ENCODE results near the gene GRIP2.

GRIP2 gene

GRCh38 chr3:14488286-14489041 lies 51.7 kb downstream of the GRIP2 start:
- no peak overlapping the region for H3K4me3 ChIP-seq (ENCODE audit: low read depth in 1 of 2, low read length in 2 of 2)
- peaks cover 0 to 7% of the 10 kb centered on the region in 2 donors for H3K4me1 ChIP-seq (ENCODE audit: control insufficient read depth in 1 of 2, insufficient read depth in 2 of 2, low read length in 2 of 2)
- no peak overlapping the region for H3K9ac ChIP-seq (ENCODE audit: low read depth in 1 of 2, low read length in 2 of 2)
- H3K9me3 ChIP-seq (ENCODE audit: control insufficient read depth in 1 of 2, low read length in 2 of 2), result no peaks in the 10 kb centered on the region
- no peaks in the 10 kb centered on the region for H3K27me3 ChIP-seq (ENCODE audit: control insufficient read depth in 1 of 2, insufficient read depth in 2 of 2, low read length in 2 of 2)
- no peak overlapping the region for H3K27ac ChIP-seq (ENCODE audit: low read depth, low read length)
- H3K36me3 ChIP-seq (ENCODE audit: control insufficient read depth in 1 of 2, insufficient read depth in 2 of 2, low read length in 2 of 2), result peaks cover 13 to 33% of the 10 kb centered on the region in 2 donors

GRCh38 chr3:14487821-14488220 lies 52.3 kb downstream of the GRIP2 start:
- Histone ChIP-seq H3K4me1 (ENCODE audit: control insufficient read depth in 1 of 2, insufficient read depth in 2 of 2, low read length in 2 of 2) (peaks cover 0 to 7% of the 10 kb centered on the region in 2 donors), H3K36me3 (ENCODE audit: control insufficient read depth in 1 of 2, insufficient read depth in 2 of 2, low read length in 2 of 2) (peaks cover 13 to 39% of the 10 kb centered on the region in 2 donors), H3K9me3 (ENCODE audit: control insufficient read depth in 1 of 2, low read length in 2 of 2) (no peaks in the 10 kb centered on the region), H3K27me3 (ENCODE audit: control insufficient read depth in 1 of 2, insufficient read depth in 2 of 2, low read length in 2 of 2) (no peaks in the 10 kb centered on the region), H3K4me3 (ENCODE audit: low read depth in 1 of 2, low read length in 2 of 2) (no peak overlapping the region), H3K9ac (ENCODE audit: low read depth in 1 of 2, low read length in 2 of 2) (no peak overlapping the region), H3K27ac (ENCODE audit: low read depth, low read length) (no peak overlapping the region)

GRCh38 chr3:14487086-14487485 lies 53.1 kb downstream of the GRIP2 start:
- Histone ChIP-seq H3K36me3 (ENCODE audit: control insufficient read depth in 1 of 2, insufficient read depth in 2 of 2, low read length in 2 of 2) (peaks cover 13 to 41% of the 10 kb centered on the region in 2 donors), H3K9ac (ENCODE audit: low read depth in 1 of 2, low read length in 2 of 2) (no peak overlapping the region)

GRCh38 chr3:14486460-14486859 lies 53.7 kb downstream of the GRIP2 start:
- no peak overlapping the region for H3K4me3 ChIP-seq (ENCODE audit: low read depth in 1 of 2, low read length in 2 of 2)
- H3K27ac ChIP-seq (ENCODE audit: low read depth, low read length), result no peak overlapping the region
- H3K9ac ChIP-seq (ENCODE audit: low read depth in 1 of 2, low read length in 2 of 2), result no peak overlapping the region
- H3K4me1 ChIP-seq (ENCODE audit: control insufficient read depth in 1 of 2, insufficient read depth in 2 of 2, low read length in 2 of 2), result peaks cover 0 to 7% of the 10 kb centered on the region in 2 donors
- H3K27me3 ChIP-seq (ENCODE audit: control insufficient read depth in 1 of 2, insufficient read depth in 2 of 2, low read length in 2 of 2), result no peaks in the 10 kb centered on the region
- H3K36me3 ChIP-seq (ENCODE audit: control insufficient read depth in 1 of 2, insufficient read depth in 2 of 2, low read length in 2 of 2), result peaks cover 17 to 47% of the 10 kb centered on the region in 2 donors
- no peaks in the 10 kb centered on the region for H3K9me3 ChIP-seq (ENCODE audit: control insufficient read depth in 1 of 2, low read length in 2 of 2)

More at GRCh38 chr3:14487086-14487485, 53.1 kb downstream of the GRIP2 start:
- Histone ChIP-seq H3K4me1 (ENCODE audit: control insufficient read depth in 1 of 2, insufficient read depth in 2 of 2, low read length in 2 of 2) (peaks cover 0 to 7% of the 10 kb centered on the region in 2 donors), H3K4me3 (ENCODE audit: low read depth in 1 of 2, low read length in 2 of 2) (no peak overlapping the region), H3K27me3 (ENCODE audit: control insufficient read depth in 1 of 2, insufficient read depth in 2 of 2, low read length in 2 of 2) (no peaks in the 10 kb centered on the region), H3K9me3 (ENCODE audit: control insufficient read depth in 1 of 2, low read length in 2 of 2) (no peaks in the 10 kb centered on the region), H3K27ac (ENCODE audit: low read depth, low read length) (no peak overlapping the region)

- Histone ChIP-seq H3K9ac (ENCODE audit: low read depth in 1 of 2, low read length in 2 of 2) (no peak overlapping the region), H3K27ac (ENCODE audit: low read depth, low read length) (no peak overlapping the region), H3K4me1 (ENCODE audit: control insufficient read depth in 1 of 2, insufficient read depth in 2 of 2, low read length in 2 of 2) (peaks cover 0 to 7% of the 10 kb centered on the region in 2 donors), H3K36me3 (ENCODE audit: control insufficient read depth in 1 of 2, insufficient read depth in 2 of 2, low read length in 2 of 2) (peaks cover 19 to 51% of the 10 kb centered on the region in 2 donors), H3K27me3 (ENCODE audit: control insufficient read depth in 1 of 2, insufficient read depth in 2 of 2, low read length in 2 of 2) (no peaks in the 10 kb centered on the region), H3K9me3 (ENCODE audit: control insufficient read depth in 1 of 2, low read length in 2 of 2) (no peaks in the 10 kb centered on the region), H3K4me3 (ENCODE audit: low read depth in 1 of 2, low read length in 2 of 2) (no peak overlapping the region)
Observed at GRCh38 chr3:14485981-14486380, 54.2 kb downstream of the GRIP2 start.

GRCh38 chr3:14484741-14485140 lies 55.4 kb downstream of the GRIP2 start:
- Histone ChIP-seq H3K4me3 (ENCODE audit: low read depth in 1 of 2, low read length in 2 of 2) (no peak overlapping the region), H3K36me3 (ENCODE audit: control insufficient read depth in 1 of 2, insufficient read depth in 2 of 2, low read length in 2 of 2) (peaks cover 22 to 63% of the 10 kb centered on the region in 2 donors), H3K4me1 (ENCODE audit: control insufficient read depth in 1 of 2, insufficient read depth in 2 of 2, low read length in 2 of 2) (peaks cover 0 to 7% of the 10 kb centered on the region in 2 donors), H3K9me3 (ENCODE audit: control insufficient read depth in 1 of 2, low read length in 2 of 2) (no peaks in the 10 kb centered on the region), H3K9ac (ENCODE audit: low read depth in 1 of 2, low read length in 2 of 2) (no peak overlapping the region), H3K27me3 (ENCODE audit: control insufficient read depth in 1 of 2, insufficient read depth in 2 of 2, low read length in 2 of 2) (no peaks in the 10 kb centered on the region), H3K27ac (ENCODE audit: low read depth, low read length) (no peak overlapping the region)

GRCh38 chr3:14483286-14483685 lies 56.9 kb downstream of the GRIP2 start:
- H3K9me3 ChIP-seq (ENCODE audit: control insufficient read depth in 1 of 2, low read length in 2 of 2), result no peaks in the 10 kb centered on the region
- H3K4me1 ChIP-seq (ENCODE audit: control insufficient read depth in 1 of 2, insufficient read depth in 2 of 2, low read length in 2 of 2), result peaks cover 0 to 7% of the 10 kb centered on the region in 2 donors
- peaks cover 25 to 72% of the 10 kb centered on the region in 2 donors for H3K36me3 ChIP-seq (ENCODE audit: control insufficient read depth in 1 of 2, insufficient read depth in 2 of 2, low read length in 2 of 2)
- no peak overlapping the region for H3K9ac ChIP-seq (ENCODE audit: low read depth in 1 of 2, low read length in 2 of 2)
- no peak overlapping the region for H3K27ac ChIP-seq (ENCODE audit: low read depth, low read length)
- no peak overlapping the region for H3K4me3 ChIP-seq (ENCODE audit: low read depth in 1 of 2, low read length in 2 of 2)
- H3K27me3 ChIP-seq (ENCODE audit: control insufficient read depth in 1 of 2, insufficient read depth in 2 of 2, low read length in 2 of 2), result no peaks in the 10 kb centered on the region

GRCh38 chr3:14482271-14482721 lies 57.8 kb downstream of the GRIP2 start:
- peaks cover 33 to 76% of the 10 kb centered on the region in 2 donors for H3K36me3 ChIP-seq (ENCODE audit: control insufficient read depth in 1 of 2, insufficient read depth in 2 of 2, low read length in 2 of 2)
- peaks cover 0 to 4% of the 10 kb centered on the region in 2 donors for H3K4me1 ChIP-seq (ENCODE audit: control insufficient read depth in 1 of 2, insufficient read depth in 2 of 2, low read length in 2 of 2)
- H3K4me3 ChIP-seq (ENCODE audit: low read depth in 1 of 2, low read length in 2 of 2), result no peak overlapping the region
- no peak overlapping the region for H3K9ac ChIP-seq (ENCODE audit: low read depth in 1 of 2, low read length in 2 of 2)
- H3K27me3 ChIP-seq (ENCODE audit: control insufficient read depth in 1 of 2, insufficient read depth in 2 of 2, low read length in 2 of 2), result no peaks in the 10 kb centered on the region
- H3K9me3 ChIP-seq (ENCODE audit: control insufficient read depth in 1 of 2, low read length in 2 of 2), result no peaks in the 10 kb centered on the region
- no peak overlapping the region for H3K27ac ChIP-seq (ENCODE audit: low read depth, low read length)

GRCh38 chr3:14481646-14482036 lies 58.5 kb downstream of the GRIP2 start:
- H3K9ac ChIP-seq (ENCODE audit: low read depth in 1 of 2, low read length in 2 of 2), result no peak overlapping the region
- H3K36me3 ChIP-seq (ENCODE audit: control insufficient read depth in 1 of 2, insufficient read depth in 2 of 2, low read length in 2 of 2), result peaks cover 36 to 82% of the 10 kb centered on the region in 2 donors

GRCh38 chr3:14481018-14481645 lies 59.0 kb downstream of the GRIP2 start:
- Histone ChIP-seq H3K9ac (ENCODE audit: low read depth in 1 of 2, low read length in 2 of 2) (no peak overlapping the region), H3K4me3 (ENCODE audit: low read depth in 1 of 2, low read length in 2 of 2) (no peak overlapping the region), H3K27ac (ENCODE audit: low read depth, low read length) (no peak overlapping the region), H3K27me3 (ENCODE audit: control insufficient read depth in 1 of 2, insufficient read depth in 2 of 2, low read length in 2 of 2) (no peaks in the 10 kb centered on the region), H3K4me1 (ENCODE audit: control insufficient read depth in 1 of 2, insufficient read depth in 2 of 2, low read length in 2 of 2) (no peaks in the 10 kb centered on the region), H3K36me3 (ENCODE audit: control insufficient read depth in 1 of 2, insufficient read depth in 2 of 2, low read length in 2 of 2) (peaks cover 36 to 87% of the 10 kb centered on the region in 2 donors), H3K9me3 (ENCODE audit: control insufficient read depth in 1 of 2, low read length in 2 of 2) (no peaks in the 10 kb centered on the region)

More at GRCh38 chr3:14481646-14482036, 58.5 kb downstream of the GRIP2 start:
- Histone ChIP-seq H3K27me3 (ENCODE audit: control insufficient read depth in 1 of 2, insufficient read depth in 2 of 2, low read length in 2 of 2) (no peaks in the 10 kb centered on the region), H3K9me3 (ENCODE audit: control insufficient read depth in 1 of 2, low read length in 2 of 2) (no peaks in the 10 kb centered on the region), H3K4me3 (ENCODE audit: low read depth in 1 of 2, low read length in 2 of 2) (no peak overlapping the region), H3K27ac (ENCODE audit: low read depth, low read length) (peak overlapping the region; percentile 50), H3K4me1 (ENCODE audit: control insufficient read depth in 1 of 2, insufficient read depth in 2 of 2, low read length in 2 of 2) (no peaks in the 10 kb centered on the region)

All from duodenal mucosa (tissue), 2 donors.